Neuronal stem cell (in vitro differentiated cells): Measurements from ENCODE around the gene SMAD3.

Source experiments
- DNase-seq: peaks from one replicate; pipeline ENCODE4 v3.0.0-alpha.2; 2013; ENCODE audit warnings: low spot score
- H2AFZ ChIP-seq: one replicate; pipeline ENCODE4 v1.6.1; 2013; ENCODE audit warnings: mild to moderate bottlenecking, low read length, inconsistent platforms
- H2AK5ac ChIP-seq: 2 replicates; pipeline ENCODE4 v1.6.1; 2013; ENCODE audit warnings: low read depth, mild to moderate bottlenecking, inconsistent platforms, low read length, moderate library complexity, mixed read lengths
- H2BK120ac ChIP-seq: 2 replicates; pipeline ENCODE4 v1.6.1; 2013; ENCODE audit warnings: low read depth, mild to moderate bottlenecking, inconsistent platforms, low read length, moderate library complexity, mixed read lengths
- H2BK12ac ChIP-seq: one replicate; pipeline ENCODE4 v1.6.1; 2013; ENCODE audit warnings: low read length, inconsistent platforms
- H2BK15ac ChIP-seq: 2 replicates; pipeline ENCODE4 v1.6.1; 2013; ENCODE audit warnings: mild to moderate bottlenecking, low read length, inconsistent platforms, mixed read lengths
- H2BK5ac ChIP-seq: one replicate; pipeline ENCODE4 v1.6.1; 2013; ENCODE audit warnings: inconsistent platforms, mild to moderate bottlenecking, low read length, moderate library complexity
- H3K14ac ChIP-seq: one replicate; pipeline ENCODE4 v1.6.1; 2013; ENCODE audit warnings: low read length, inconsistent platforms
- H3K18ac ChIP-seq: 2 replicates; pipeline ENCODE4 v1.6.1; 2013; ENCODE audit warnings: low read length, inconsistent platforms
- H3K23ac ChIP-seq: 2 replicates; pipeline ENCODE4 v1.6.1; 2013; ENCODE audit warnings: low read depth, mild to moderate bottlenecking, mixed read lengths, low read length, inconsistent platforms; ENCODE audit not compliant: poor library complexity
- H3K27ac ChIP-seq: replicated peaks from 3 replicates; pipeline ENCODE4 v1.5.1; 2013; ENCODE audit warnings: low read length, inconsistent platforms
- H3K27me3 ChIP-seq, 3 experiments: 2 replicates each; pipeline ENCODE4 v1.6.1; 2013; ENCODE audit warnings: low read length in 3 of 3, mild to moderate bottlenecking in 2 of 3, inconsistent platforms in 1 of 3, low read depth in 1 of 3, mixed read lengths in 1 of 3, moderate library complexity in 1 of 3; ENCODE audit not compliant: control insufficient read depth in 3 of 3, insufficient read depth in 3 of 3
- H3K36me3 ChIP-seq, 2 donors: replicated peaks in 1 of 2; 2 replicates each; pipeline ENCODE4 v1.6.1; 2013; ENCODE audit warnings: low read length in 2 of 2; ENCODE audit not compliant: control insufficient read depth in 2 of 2, insufficient read depth in 2 of 2
- H3K4ac ChIP-seq: 2 replicates; pipeline ENCODE4 v1.6.1; 2013; ENCODE audit warnings: inconsistent platforms, mild to moderate bottlenecking, low read length, moderate library complexity
- H3K4me1 ChIP-seq, 2 donors: 1 replicate in 1 of 2; 2 replicates in 1 of 2; pipeline ENCODE4 v1.6.1; 2013; ENCODE audit warnings: low read length in 2 of 2, low read depth in 1 of 2; ENCODE audit not compliant: control insufficient read depth in 2 of 2, insufficient read depth in 1 of 2
- H3K4me2 ChIP-seq: one replicate; pipeline ENCODE4 v1.6.1; 2013; ENCODE audit warnings: mild to moderate bottlenecking, low read length, inconsistent platforms; ENCODE audit not compliant: insufficient read depth, poor library complexity, severe bottlenecking
- H3K4me3 ChIP-seq, 2 donors: 2 replicates each; pipeline ENCODE4 v1.5.1; 2013; ENCODE audit warnings: low read length in 2 of 2, mild to moderate bottlenecking in 2 of 2, inconsistent platforms in 1 of 2, moderate library complexity in 1 of 2
- H3K79me1 ChIP-seq: one replicate; pipeline ENCODE4 v1.6.1; 2013; ENCODE audit warnings: low read depth, mild to moderate bottlenecking, inconsistent platforms, low read length, moderate library complexity
- H3K9ac ChIP-seq: one replicate; pipeline ENCODE4 v1.6.1; 2013; ENCODE audit warnings: mild to moderate bottlenecking, low read depth, low read length, inconsistent platforms; ENCODE audit not compliant: poor library complexity
- H3K9me3 ChIP-seq, 2 donors: replicated peaks in 1 of 2; 2 replicates each; pipeline versions ENCODE3 to v1.6.1; 2013; ENCODE audit warnings: low read length in 2 of 2, mild to moderate bottlenecking in 2 of 2, inconsistent platforms in 1 of 2, low read depth in 1 of 2, mixed read lengths in 1 of 2, moderate library complexity in 1 of 2; ENCODE audit not compliant: control insufficient read depth in 2 of 2, insufficient read depth in 1 of 2
- H4K8ac ChIP-seq: one replicate; pipeline ENCODE4 v1.6.1; 2013; ENCODE audit warnings: low read depth, mild to moderate bottlenecking, inconsistent platforms, low read length, moderate library complexity
- H4K91ac ChIP-seq: one replicate; pipeline ENCODE4 v1.6.1; 2013; ENCODE audit warnings: low read length, low read depth, mild to moderate bottlenecking, inconsistent platforms; ENCODE audit not compliant: poor library complexity
- WGBS, 2 donors: extraction: QIAGEN DNeasy Blood & Tissue Kit; methylation state at CpG; one replicate each; pipeline ENCODE4 v1.1.7; 2013; ENCODE audit warnings: missing lambda C conversion rate in 2 of 2, mixed read lengths in 1 of 2; ENCODE audit not compliant: insufficient read length in 2 of 2, insufficient replicate concordance in 1 of 2; ENCODE audit errors: extremely low coverage in 2 of 2; 5-methylcytosine and 5-hydroxymethylcytosine counted together

The SMAD3 gene

GRCh38 chr15:67136802-67137201 lies 71.4 kb downstream of the SMAD3 start:
- no peak for DNase-seq
- Histone ChIP-seq H2AK5ac (no peak overlapping the region), H3K27me3 (no peaks in the 10 kb centered on the region), H3K4me1 (peaks cover 41 to 50% of the 10 kb centered on the region in 2 donors), H3K79me1 (peaks cover 1% of the 10 kb centered on the region), H2BK5ac (no peak overlapping the region), H3K9ac (no peak overlapping the region), H2BK15ac (no peak overlapping the region), H3K4me3 (no peak overlapping the region), H4K8ac (no peak overlapping the region), H3K27ac (no peak overlapping the region), H3K36me3 (no peaks in the 10 kb centered on the region), H2BK120ac (no peak overlapping the region), H3K4me2 (no peak overlapping the region), H2BK12ac (no peak overlapping the region), H2AFZ (no peak overlapping the region), H4K91ac (no peak overlapping the region), H3K4ac (no peak overlapping the region), H3K9me3 (no peaks in the 10 kb centered on the region), H3K18ac (no peak overlapping the region), H3K14ac (no peak overlapping the region), H3K23ac (no peak overlapping the region)
- no CpG with 5 or more reads among the region's 3 CpGs for WGBS, 2 donors

GRCh38 chr15:67137319-67137718 lies 71.9 kb downstream of the SMAD3 start:
- no peaks in the 10 kb centered on the region for H3K36me3 ChIP-seq
- H3K9me3 ChIP-seq, result no peaks in the 10 kb centered on the region
- H2BK120ac ChIP-seq, result no peak overlapping the region
- no peak overlapping the region for H3K27ac ChIP-seq
- H4K91ac ChIP-seq, result no peak overlapping the region
- no peak overlapping the region for H3K9ac ChIP-seq
- peaks cover 39 to 54% of the 10 kb centered on the region in 2 donors for H3K4me1 ChIP-seq
- H2BK5ac ChIP-seq, result no peak overlapping the region
- H3K18ac ChIP-seq, result no peak overlapping the region
- WGBS, 2 donors, result no CpG with 5 or more reads among the region's 1 CpG
- no peaks in the 10 kb centered on the region for H3K27me3 ChIP-seq
- H3K4ac ChIP-seq, result no peak overlapping the region
- no peak overlapping the region for H4K8ac ChIP-seq
- H2AFZ ChIP-seq, result no peak overlapping the region
- no peak overlapping the region for H3K14ac ChIP-seq
- no peak for DNase-seq
- H3K4me3 ChIP-seq, result no peak overlapping the region
- no peak overlapping the region for H3K23ac ChIP-seq
- no peak overlapping the region for H2BK15ac ChIP-seq
- H3K79me1 ChIP-seq, result no peaks in the 10 kb centered on the region
- no peak overlapping the region for H3K4me2 ChIP-seq
- no peak overlapping the region for H2BK12ac ChIP-seq
- H2AK5ac ChIP-seq, result no peak overlapping the region

- Histone ChIP-seq H3K27ac (no peak overlapping the region), H4K91ac (no peak overlapping the region)
- WGBS, 2 donors, result no CpG with 5 or more reads among the region's 17 CpGs
Measured at GRCh38 chr15:67137951-67138848, 72.8 kb downstream of the SMAD3 start.

GRCh38 chr15:67138891-67139855 lies 73.8 kb downstream of the SMAD3 start:
- H3K9me3 ChIP-seq, result no peaks in the 10 kb centered on the region
- H3K27me3 ChIP-seq, result no peaks in the 10 kb centered on the region
- no peak overlapping the region for H3K4me3 ChIP-seq
- H3K79me1 ChIP-seq, result peaks cover 3% of the 10 kb centered on the region
- H2BK15ac ChIP-seq, result no peak overlapping the region
- H3K9ac ChIP-seq, result no peak overlapping the region
- no peak overlapping the region for H2AK5ac ChIP-seq
- H4K8ac ChIP-seq, result no peak overlapping the region
- no peak overlapping the region for H3K27ac ChIP-seq
- H3K18ac ChIP-seq, result no peak overlapping the region
- H3K4me1 ChIP-seq, result peaks cover 32 to 56% of the 10 kb centered on the region in 2 donors
- DNase-seq, result no peak
- no peaks in the 10 kb centered on the region for H3K36me3 ChIP-seq
- H3K23ac ChIP-seq, result no peak overlapping the region
- H2BK5ac ChIP-seq, result no peak overlapping the region
- no peak overlapping the region for H2AFZ ChIP-seq
- no peak overlapping the region for H4K91ac ChIP-seq
- H2BK12ac ChIP-seq, result no peak overlapping the region
- no peak overlapping the region for H3K4ac ChIP-seq
- no peak overlapping the region for H3K14ac ChIP-seq
- no peak overlapping the region for H2BK120ac ChIP-seq
- WGBS, 2 donors, result no CpG with 5 or more reads among the region's 11 CpGs
- H3K4me2 ChIP-seq, result no peak overlapping the region

More at GRCh38 chr15:67137951-67138848, 72.8 kb downstream of the SMAD3 start:
- Histone ChIP-seq H2AK5ac (no peak overlapping the region), H2BK15ac (no peak overlapping the region), H3K9ac (no peak overlapping the region), H2BK5ac (no peak overlapping the region), H2BK120ac (no peak overlapping the region), H3K18ac (no peak overlapping the region), H3K79me1 (peaks cover 3% of the 10 kb centered on the region), H3K4me1 (peaks cover 39 to 58% of the 10 kb centered on the region in 2 donors), H4K8ac (no peak overlapping the region), H3K4me2 (no peak overlapping the region), H3K36me3 (no peaks in the 10 kb centered on the region), H3K23ac (no peak overlapping the region), H2AFZ (no peak overlapping the region), H3K14ac (no peak overlapping the region), H3K27me3 (no peaks in the 10 kb centered on the region), H3K4ac (no peak overlapping the region), H3K4me3 (no peak overlapping the region), H3K9me3 (no peaks in the 10 kb centered on the region), H2BK12ac (no peak overlapping the region)
- DNase-seq, result no peak
